ENCODE data around the gene SRP14. TPM values are rescaled to one million over a fixed set of nuclear protein-coding genes. Genes with fewer than 3 reads are reported as not detected.

SRP14 gene
- total RNA-seq, 1 experiment from 2014 or later, result 274 TPM

DNA sequence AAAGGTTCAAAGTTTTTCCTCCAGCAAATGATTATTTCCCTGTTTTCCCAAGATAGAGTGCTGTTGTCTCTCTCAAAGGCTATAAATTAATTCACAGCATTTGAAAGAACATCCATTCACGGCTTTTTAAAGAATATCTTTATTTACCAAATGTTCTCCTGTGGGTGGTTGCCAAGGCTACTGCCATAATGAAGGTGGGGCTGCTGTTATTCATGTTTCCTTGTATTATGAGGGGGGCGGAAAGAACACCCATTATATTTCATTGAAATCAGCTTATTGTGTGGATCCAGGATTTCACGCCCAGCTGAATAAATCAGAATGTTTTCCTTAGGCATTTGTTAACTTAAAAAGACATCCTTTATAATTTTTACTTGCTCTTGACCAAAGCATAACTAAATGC lies 10.1 kb downstream of the SRP14 start:
- peaks cover 56% of the 10 kb centered on the region for H3K36me3 ChIP-seq (ENCODE audit: insufficient read depth, low read length, poor library complexity, severe bottlenecking)
- no peaks in the 10 kb centered on the region for H3K9me3 ChIP-seq (ENCODE audit: low read depth, low read length, poor library complexity, severe bottlenecking)
- CTCF ChIA-PET, result no interaction called here
- H3K4me3 ChIP-seq (ENCODE audit: low read depth, low read length, poor library complexity, severe bottlenecking), result no peak overlapping the region
- no peaks in the 10 kb centered on the region for H3K27me3 ChIP-seq (replicated peaks; ENCODE audit: insufficient read depth, low read depth, low read length, poor library complexity)
- intact Hi-C loops (cut with micrococcal nuclease; ENCODE audit: unreplicated experiment), result no loop called here
- no TSS peak for BruUV-seq (replicated peaks)
- TF ChIP-seq, protein P1, sequence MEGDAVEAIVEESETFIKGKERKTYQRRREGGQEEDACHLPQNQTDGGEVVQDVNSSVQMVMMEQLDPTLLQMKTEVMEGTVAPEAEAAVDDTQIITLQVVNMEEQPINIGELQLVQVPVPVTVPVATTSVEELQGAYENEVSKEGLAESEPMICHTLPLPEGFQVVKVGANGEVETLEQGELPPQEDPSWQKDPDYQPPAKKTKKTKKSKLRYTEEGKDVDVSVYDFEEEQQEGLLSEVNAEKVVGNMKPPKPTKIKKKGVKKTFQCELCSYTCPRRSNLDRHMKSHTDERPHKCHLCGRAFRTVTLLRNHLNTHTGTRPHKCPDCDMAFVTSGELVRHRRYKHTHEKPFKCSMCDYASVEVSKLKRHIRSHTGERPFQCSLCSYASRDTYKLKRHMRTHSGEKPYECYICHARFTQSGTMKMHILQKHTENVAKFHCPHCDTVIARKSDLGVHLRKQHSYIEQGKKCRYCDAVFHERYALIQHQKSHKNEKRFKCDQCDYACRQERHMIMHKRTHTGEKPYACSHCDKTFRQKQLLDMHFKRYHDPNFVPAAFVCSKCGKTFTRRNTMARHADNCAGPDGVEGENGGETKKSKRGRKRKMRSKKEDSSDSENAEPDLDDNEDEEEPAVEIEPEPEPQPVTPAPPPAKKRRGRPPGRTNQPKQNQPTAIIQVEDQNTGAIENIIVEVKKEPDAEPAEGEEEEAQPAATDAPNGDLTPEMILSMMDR (conservative IDR thresholded peaks at IDR 0.05; ENCODE audit: low read depth, low read length), result no peak
- TF ChIP-seq EZH2 (IDR thresholded peaks at IDR 0.05; ENCODE audit: borderline replicate concordance, low read depth, low read length, poor library complexity, severe bottlenecking), result no peak
- no peak overlapping the region for H3K27ac ChIP-seq (ENCODE audit: low read depth, low read length, poor library complexity, severe bottlenecking)
- no peak for DNase-seq (ENCODE audit: low spot score)
- no peaks in the 10 kb centered on the region for H3K4me1 ChIP-seq (ENCODE audit: insufficient read depth, low read length, poor library complexity, severe bottlenecking)
- POLR2A ChIA-PET (ENCODE audit: low non-redundant PET), result no interaction called here

DNA sequence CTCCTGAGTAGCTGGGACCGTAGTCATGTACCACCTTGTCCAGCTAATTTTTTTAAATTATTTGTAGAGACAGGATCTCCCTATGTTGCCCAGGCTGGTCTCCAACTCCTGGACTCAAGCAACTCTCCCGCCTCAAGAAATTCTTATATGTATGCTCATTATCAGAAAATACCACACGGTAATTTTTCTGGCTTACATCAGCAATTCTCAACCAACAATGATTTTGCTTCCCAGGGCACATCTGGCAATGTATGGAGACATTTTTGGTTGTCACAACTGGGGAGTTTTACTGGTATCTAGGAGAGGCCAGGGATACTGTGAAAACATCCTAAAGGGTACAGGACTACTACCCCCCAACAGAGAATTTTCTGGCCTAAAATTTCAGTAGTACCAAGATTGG lies 10.8 kb downstream of the SRP14 start:
- Histone ChIP-seq H3K9me3 (ENCODE audit: low read depth, low read length, poor library complexity, severe bottlenecking) (no peaks in the 10 kb centered on the region), H3K4me3 (ENCODE audit: low read depth, low read length, poor library complexity, severe bottlenecking) (no peak overlapping the region), H3K4me1 (ENCODE audit: insufficient read depth, low read length, poor library complexity, severe bottlenecking) (no peaks in the 10 kb centered on the region), H3K27me3 (replicated peaks; ENCODE audit: insufficient read depth, low read depth, low read length, poor library complexity) (no peaks in the 10 kb centered on the region), H3K27ac (ENCODE audit: low read depth, low read length, poor library complexity, severe bottlenecking) (no peak overlapping the region), H3K36me3 (ENCODE audit: insufficient read depth, low read length, poor library complexity, severe bottlenecking) (peaks cover 57% of the 10 kb centered on the region)
- intact Hi-C loops (cut with micrococcal nuclease; ENCODE audit: unreplicated experiment), result no loop called here
- ChIA-PET POLR2A (ENCODE audit: low non-redundant PET) (no interaction called here), CTCF (no interaction called here)
- TF ChIP-seq, protein P1 (conservative IDR thresholded peaks at IDR 0.05; ENCODE audit: low read depth, low read length), result no peak
- TF ChIP-seq EZH2 (IDR thresholded peaks at IDR 0.05; ENCODE audit: borderline replicate concordance, low read depth, low read length, poor library complexity, severe bottlenecking), result no peak
- no TSS peak for BruUV-seq (replicated peaks)
- no peak for DNase-seq (ENCODE audit: low spot score)

DNA sequence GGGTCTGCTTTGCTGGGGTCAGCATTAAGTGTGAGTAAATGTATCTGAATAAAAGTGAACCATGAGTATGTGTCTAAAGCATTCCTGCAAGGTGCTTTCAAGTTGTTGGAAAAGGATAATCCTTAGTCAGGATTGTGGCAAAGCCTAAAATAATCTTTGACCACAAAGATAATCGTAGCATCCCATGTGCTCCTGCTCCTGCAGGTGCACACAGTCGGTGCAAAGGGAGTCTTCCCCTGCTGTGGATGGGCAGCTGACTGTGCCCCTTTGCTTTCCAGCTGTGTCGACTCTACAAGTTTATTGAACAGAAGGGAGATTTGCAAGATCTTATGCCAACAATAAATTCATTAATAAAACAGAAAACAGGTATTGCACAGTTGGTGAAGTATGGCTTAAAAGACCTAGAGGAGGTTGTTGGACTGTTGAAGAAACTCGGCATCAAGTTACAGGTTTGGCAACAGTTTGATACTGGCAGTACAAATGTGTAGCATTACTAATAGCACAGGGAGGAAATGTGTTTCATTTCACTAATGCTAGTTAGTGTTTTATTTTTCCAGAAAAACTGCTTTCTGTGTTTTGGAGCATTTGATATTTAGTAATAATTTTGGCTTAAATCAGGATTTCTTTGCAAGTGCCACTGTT lies 22.6 kb downstream of the SRP14 start:
- DNase-seq (ENCODE audit: low spot score), result no peak
- CTCF ChIA-PET, result no interaction called here
- H3K36me3 ChIP-seq (ENCODE audit: insufficient read depth, low read length, poor library complexity, severe bottlenecking), result peaks cover 47% of the 10 kb centered on the region
- POLR2A ChIA-PET (ENCODE audit: low non-redundant PET), result no interaction called here
- BruUV-seq (replicated peaks), result no TSS peak
- H3K9me3 ChIP-seq (ENCODE audit: low read depth, low read length, poor library complexity, severe bottlenecking), result peaks cover 8% of the 10 kb centered on the region
- intact Hi-C loops (cut with micrococcal nuclease; ENCODE audit: unreplicated experiment), result no loop called here
- no peaks in the 10 kb centered on the region for H3K4me1 ChIP-seq (ENCODE audit: insufficient read depth, low read length, poor library complexity, severe bottlenecking)
- no peaks in the 10 kb centered on the region for H3K27me3 ChIP-seq (replicated peaks; ENCODE audit: insufficient read depth, low read depth, low read length, poor library complexity)
- no peak overlapping the region for H3K27ac ChIP-seq (ENCODE audit: low read depth, low read length, poor library complexity, severe bottlenecking)
- TF ChIP-seq, protein P1 (conservative IDR thresholded peaks at IDR 0.05; ENCODE audit: low read depth, low read length), result no peak
- TF ChIP-seq EZH2 (IDR thresholded peaks at IDR 0.05; ENCODE audit: borderline replicate concordance, low read depth, low read length, poor library complexity, severe bottlenecking), result no peak
- no peak overlapping the region for H3K4me3 ChIP-seq (ENCODE audit: low read depth, low read length, poor library complexity, severe bottlenecking)

Measured in A673 (cell line).